Upper lobe of left lung (tissue), 6 donors: Measurements from ENCODE around the gene IGSF9B. TPM values are rescaled to one million over a fixed set of nuclear protein-coding genes. Genes with fewer than 3 reads are reported as not detected.

Experiments used
- ATAC-seq, 2 donors: fragments of 200-7000 bp; cut with Tn5 transposase; one replicate each; pipeline ENCODE4 v1.9.1; 2022; ENCODE audit warnings: mild to moderate bottlenecking in 2 of 2, moderate library complexity in 2 of 2; ENCODE audit not compliant: low FRiP score in 2 of 2
- DNase-seq, 2 donors: peaks; one replicate each; pipeline ENCODE4 v3.0.0-alpha.2; 2019 to 2020
- H3K27ac ChIP-seq, 4 donors: fragments of 200-600 bp; sonication (generic); one replicate each; pipeline ENCODE4 v1.5.1; 2016 to 2019
- H3K27me3 ChIP-seq, 4 donors: fragments of 200-600 bp; sonication (generic); one replicate each; pipeline ENCODE4 v1.5.1; 2017 to 2019
- H3K36me3 ChIP-seq, 4 donors: fragments of 200-600 bp; sonication (generic); one replicate each; pipeline ENCODE4 v1.5.1; 2016 to 2019
- H3K4me1 ChIP-seq, 4 donors: fragments of 200-600 bp; sonication (generic); one replicate each; pipeline ENCODE4 v1.5.1; 2018 to 2019
- H3K4me3 ChIP-seq, 4 donors: fragments of 200-600 bp; sonication (generic); one replicate each; pipeline ENCODE4 v1.5.1; 2017 to 2019; ENCODE audit warnings: mild to moderate bottlenecking in 2 of 4, moderate library complexity in 1 of 4
- H3K9me3 ChIP-seq, 4 donors: fragments of 200-600 bp; sonication (generic); one replicate each; pipeline ENCODE4 v1.5.1; 2018 to 2019
- EP300 ChIP-seq, 4 donors: sonication (generic); formaldehyde crosslinking; IDR thresholded peaks; one replicate each; pipeline ENCODE4 v1.5.1; 2017; ENCODE audit warnings: antibody characterized with exemption in 4 of 4, control low read depth in 2 of 4
- POLR2A ChIP-seq, 4 donors: fragments of 450-650 bp; IDR thresholded peaks; one replicate each; pipeline ENCODE4 v1.5.1; 2016 to 2017; ENCODE audit warnings: antibody characterized with exemption in 4 of 4, mild to moderate bottlenecking in 2 of 4
- POLR2AphosphoS5 ChIP-seq, 2 donors: sonication (generic); formaldehyde crosslinking; IDR thresholded peaks; one replicate each; pipeline ENCODE4 v1.5.1; 2017; ENCODE audit warnings: antibody characterized with exemption in 2 of 2
- WGBS, 2 donors: methylation state at CpG; one replicate each; pipeline ENCODE4 v1.1.5; 2017 to 2018; 5-methylcytosine and 5-hydroxymethylcytosine counted together
- total RNA-seq, 6 donors: library from RNA; depleted of rRNA in 4 of 6; stranded (reverse); fragments of >200 nt in 4 of 6; gene quantifications; one replicate each; pipeline versions ENCODE4 v1.1.0 to v1.2.1, GENCODE V29; 2016 to 2021
- TF ChIP-seq, protein P1 (sequence below), 6 experiments: fragments of 450-650 bp in 4 of 6; fragments of 200-600 bp in 2 of 6; sonication (generic) in 2 of 6; IDR thresholded peaks; one replicate each; pipeline ENCODE4 v1.5.1; 2016 to 2019; ENCODE audit warnings: antibody characterized with exemption in 6 of 6
- donor health status: DM: no; HTN: no; CAD: no; lungs with moderate emphysema.
- donor health status: DM: no; HTN: yes; CAD: no; lungs with severe emphysema.

Gene IGSF9B
- total RNA-seq, 6 donors from 2014 or later = 1.6 to 13.6 (median 5.3) TPM

DNA sequence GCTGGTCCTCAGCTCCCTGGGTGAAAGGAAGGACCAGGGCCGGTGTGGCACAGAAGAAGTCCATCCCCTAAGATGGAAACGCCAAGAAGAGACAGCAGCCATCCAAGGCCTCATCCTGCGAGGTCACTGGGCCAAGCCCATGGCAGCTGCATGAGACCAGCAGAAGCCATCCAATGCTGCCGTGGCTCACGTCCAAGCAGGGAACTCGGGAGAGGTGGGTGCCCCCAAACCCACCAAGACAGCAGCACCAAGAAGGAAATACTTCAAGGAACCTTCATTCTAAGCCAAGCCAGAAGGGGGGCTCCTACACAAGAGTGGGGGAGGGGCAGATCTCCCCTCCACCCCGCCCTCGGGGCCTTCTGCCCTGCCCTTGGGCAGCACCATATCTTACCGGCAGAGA lies 49.6 kb downstream of the IGSF9B start:
- H3K4me1 ChIP-seq = no peaks in the 10 kb centered on the region
- no peak overlapping the region for H3K4me3 ChIP-seq
- 95 to 100% methylated on average over 5 to 9 of the region's 9 CpGs for WGBS, 2 donors
- DNase-seq (no peak), ATAC-seq (no peak)
- no peak overlapping the region for H3K27ac ChIP-seq
- H3K27me3 ChIP-seq = no peaks in the 10 kb centered on the region
- H3K9me3 ChIP-seq = no peaks in the 10 kb centered on the region
- no peaks in the 10 kb centered on the region for H3K36me3 ChIP-seq
- TF ChIP-seq POLR2A (IDR thresholded peaks at IDR 0.05) (no peak), POLR2AphosphoS5 (IDR thresholded peaks at IDR 0.05) (no peak), EP300 (IDR thresholded peaks at IDR 0.05) (no peak)
- TF ChIP-seq, protein P1, sequence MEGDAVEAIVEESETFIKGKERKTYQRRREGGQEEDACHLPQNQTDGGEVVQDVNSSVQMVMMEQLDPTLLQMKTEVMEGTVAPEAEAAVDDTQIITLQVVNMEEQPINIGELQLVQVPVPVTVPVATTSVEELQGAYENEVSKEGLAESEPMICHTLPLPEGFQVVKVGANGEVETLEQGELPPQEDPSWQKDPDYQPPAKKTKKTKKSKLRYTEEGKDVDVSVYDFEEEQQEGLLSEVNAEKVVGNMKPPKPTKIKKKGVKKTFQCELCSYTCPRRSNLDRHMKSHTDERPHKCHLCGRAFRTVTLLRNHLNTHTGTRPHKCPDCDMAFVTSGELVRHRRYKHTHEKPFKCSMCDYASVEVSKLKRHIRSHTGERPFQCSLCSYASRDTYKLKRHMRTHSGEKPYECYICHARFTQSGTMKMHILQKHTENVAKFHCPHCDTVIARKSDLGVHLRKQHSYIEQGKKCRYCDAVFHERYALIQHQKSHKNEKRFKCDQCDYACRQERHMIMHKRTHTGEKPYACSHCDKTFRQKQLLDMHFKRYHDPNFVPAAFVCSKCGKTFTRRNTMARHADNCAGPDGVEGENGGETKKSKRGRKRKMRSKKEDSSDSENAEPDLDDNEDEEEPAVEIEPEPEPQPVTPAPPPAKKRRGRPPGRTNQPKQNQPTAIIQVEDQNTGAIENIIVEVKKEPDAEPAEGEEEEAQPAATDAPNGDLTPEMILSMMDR (IDR thresholded peaks at IDR 0.05) = no peak

DNA sequence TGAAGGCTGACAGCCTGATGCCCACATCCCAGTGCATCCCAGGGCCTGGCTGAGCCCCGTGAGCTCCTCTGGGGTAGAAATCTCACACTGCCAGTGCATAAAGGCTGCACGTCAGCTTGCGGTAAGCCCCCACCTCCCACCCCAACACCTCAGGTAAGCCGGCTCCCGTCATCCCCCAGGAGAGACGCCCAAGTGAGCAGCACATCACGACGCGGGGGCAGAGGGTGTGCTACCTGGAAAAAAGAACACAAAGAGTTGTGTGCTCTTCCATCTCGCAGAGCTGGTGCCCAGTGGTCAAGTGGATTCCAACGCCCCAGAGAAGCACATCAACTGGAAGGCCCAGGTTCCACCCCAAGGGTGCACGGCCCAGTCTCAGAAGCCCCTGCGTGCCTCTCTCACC lies 50.0 kb downstream of the IGSF9B start:
- TF ChIP-seq POLR2A (IDR thresholded peaks at IDR 0.05) (no peak), EP300 (IDR thresholded peaks at IDR 0.05) (no peak), POLR2AphosphoS5 (IDR thresholded peaks at IDR 0.05) (no peak)
- TF ChIP-seq, protein P1 (IDR thresholded peaks at IDR 0.05) = no peak
- Histone ChIP-seq H3K27me3 (no peaks in the 10 kb centered on the region), H3K36me3 (no peaks in the 10 kb centered on the region), H3K4me1 (no peaks in the 10 kb centered on the region), H3K9me3 (no peaks in the 10 kb centered on the region), H3K4me3 (no peak overlapping the region), H3K27ac (no peak overlapping the region)
- 91 to 95% methylated on average over 12 to 13 of the region's 13 CpGs for WGBS, 2 donors
- ATAC-seq = no peak
- no peak for DNase-seq

DNA sequence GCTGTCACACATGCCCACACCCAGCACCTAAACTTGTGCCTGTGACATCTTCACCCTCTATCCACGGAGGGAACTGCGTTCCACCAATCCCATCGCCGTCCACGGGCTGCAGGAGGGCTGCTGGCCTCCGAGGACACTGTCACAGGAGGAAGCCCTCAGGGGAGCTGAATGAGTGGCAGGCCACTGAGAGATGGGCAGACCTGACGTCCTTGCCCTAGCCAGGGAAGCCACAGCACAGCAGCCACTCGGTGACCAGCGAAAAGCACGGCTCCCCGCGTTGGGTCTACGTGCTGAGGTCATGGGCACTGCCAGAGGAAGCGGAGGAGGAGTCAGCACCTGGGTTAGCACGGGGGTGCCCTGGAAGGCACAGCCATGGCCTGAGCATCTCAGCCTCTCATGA lies 50.5 kb downstream of the IGSF9B start:
- no peaks in the 10 kb centered on the region for H3K9me3 ChIP-seq
- H3K36me3 ChIP-seq = no peaks in the 10 kb centered on the region
- H3K4me1 ChIP-seq = no peaks in the 10 kb centered on the region
- H3K27me3 ChIP-seq = no peaks in the 10 kb centered on the region
- H3K4me3 ChIP-seq = no peak overlapping the region
- ATAC-seq (no peak), DNase-seq (no peak)
- TF ChIP-seq, protein P1 (IDR thresholded peaks at IDR 0.05) = no peak
- TF ChIP-seq POLR2AphosphoS5 (IDR thresholded peaks at IDR 0.05) (no peak), POLR2A (IDR thresholded peaks at IDR 0.05) (no peak), EP300 (IDR thresholded peaks at IDR 0.05) (no peak)
- H3K27ac ChIP-seq = no peak overlapping the region
- 94% methylated on average over 6 to 14 of the region's 15 CpGs for WGBS, 2 donors

DNA sequence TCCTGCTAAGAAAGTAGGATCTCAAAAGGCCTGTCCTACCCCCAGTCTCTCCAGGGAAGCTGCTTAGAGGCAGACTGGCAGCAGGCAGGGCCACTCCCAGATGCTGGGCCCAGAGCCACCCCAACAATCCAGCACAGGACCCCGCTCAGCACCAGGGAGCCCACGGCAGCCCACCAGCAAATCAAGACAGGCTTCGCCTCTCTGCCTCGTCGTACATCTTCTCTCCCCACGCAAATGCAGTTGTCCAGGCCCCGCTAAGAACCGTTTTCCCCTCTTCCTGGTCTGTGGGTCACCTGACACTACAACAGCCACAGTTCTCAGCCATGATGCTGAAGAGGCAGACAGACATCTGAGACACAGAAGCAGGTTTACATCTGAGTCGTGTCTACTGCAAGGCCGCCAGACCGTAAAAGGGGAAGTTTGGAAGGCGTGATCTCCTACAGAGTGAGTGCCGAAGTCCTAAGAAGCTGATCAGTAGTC lies 51.1 kb downstream of the IGSF9B start:
- Histone ChIP-seq H3K4me3 (no peak overlapping the region), H3K9me3 (no peaks in the 10 kb centered on the region), H3K27ac (no peak overlapping the region), H3K36me3 (no peaks in the 10 kb centered on the region), H3K4me1 (no peaks in the 10 kb centered on the region), H3K27me3 (no peaks in the 10 kb centered on the region)
- 86 to 92% methylated on average over 13 of the region's 13 CpGs for WGBS, 2 donors
- no peak for TF ChIP-seq EP300 (IDR thresholded peaks at IDR 0.05)
- TF ChIP-seq POLR2A (IDR thresholded peaks at IDR 0.05) = no peak
- no peak for TF ChIP-seq POLR2AphosphoS5 (IDR thresholded peaks at IDR 0.05)
- DNase-seq (no peak), ATAC-seq (no peak)

DNA sequence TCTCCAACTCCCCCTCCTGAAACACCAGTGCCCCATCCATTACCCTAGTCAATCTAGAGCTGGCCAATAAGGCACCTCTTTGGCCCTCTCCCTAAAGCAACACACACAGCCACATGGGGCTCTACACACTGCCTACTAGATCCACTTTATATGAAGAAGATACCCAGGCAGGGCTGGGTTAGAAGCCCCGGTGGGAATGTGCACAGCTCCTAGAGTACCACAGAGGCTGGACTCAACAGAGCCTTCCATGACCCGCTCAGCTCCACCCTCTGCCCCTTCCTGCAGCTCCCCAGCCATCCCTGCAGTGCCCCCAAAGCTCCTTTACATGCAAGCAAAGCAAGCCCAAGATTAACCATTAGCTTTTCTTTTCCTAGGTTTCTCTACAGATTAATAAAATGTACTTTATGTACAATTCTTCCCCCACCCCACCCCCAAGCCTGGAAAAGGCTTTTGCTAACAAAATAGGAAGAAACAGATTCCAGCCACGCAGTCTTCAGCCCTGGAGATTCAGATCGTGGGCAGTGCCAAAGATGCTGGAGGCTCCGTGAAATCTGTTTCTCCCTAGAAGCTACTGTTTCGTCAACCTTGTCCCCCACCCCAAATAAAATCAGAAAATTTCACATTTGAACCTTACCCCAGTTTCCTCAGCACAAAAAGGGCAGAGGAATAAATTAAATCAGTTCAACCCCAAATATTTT lies 51.8 kb downstream of the IGSF9B start:
- Histone ChIP-seq H3K4me3 (no peak overlapping the region), H3K4me1 (no peaks in the 10 kb centered on the region), H3K9me3 (no peaks in the 10 kb centered on the region), H3K36me3 (no peaks in the 10 kb centered on the region), H3K27me3 (no peaks in the 10 kb centered on the region), H3K27ac (no peak overlapping the region)
- ATAC-seq (no peak), DNase-seq (no peak)
- TF ChIP-seq POLR2A (IDR thresholded peaks at IDR 0.05) (no peak), POLR2AphosphoS5 (IDR thresholded peaks at IDR 0.05) (no peak), EP300 (IDR thresholded peaks at IDR 0.05) (no peak)
- TF ChIP-seq, protein P1 (IDR thresholded peaks at IDR 0.05) = no peak
- 88 to 90% methylated on average over 6 of the region's 6 CpGs for WGBS, 2 donors
